GM21576 (cell line): ENCODE results near the gene RAD21L1.
"Not testable (repeated sequence)": the region's sequence is repeated elsewhere in the genome, so short reads cannot be mapped to it uniquely, and the experiment has no call there.

Source experiments
- ATAC-seq: cut with Tn5 transposase; IDR thresholded peaks from one replicate; pipeline ENCODE4 v1.9.1; 2021; ENCODE audit warnings: mild to moderate bottlenecking, moderate library complexity; ENCODE audit not compliant: unreplicated experiment

The RAD21L1 gene

GRCh38 chr20:1224205-1224890 lies 1.5 kb upstream of the RAD21L1 start:
- no peak for ATAC-seq

- peak; percentile 17 for ATAC-seq
These were observed 521 bp upstream of the RAD21L1 start for GRCh38 chr20:1225263-1225782.

- no peak for ATAC-seq
These were observed 3.7 kb downstream of the RAD21L1 start for GRCh38 chr20:1229541-1229940.

- ATAC-seq = no peak
These were observed 6.7 kb downstream of the RAD21L1 start for GRCh38 chr20:1232286-1233111.

GRCh38 chr20:1240549-1240948 lies 14.7 kb downstream of the RAD21L1 start:
- ATAC-seq = no peak

GRCh38 chr20:1241456-1241855 lies 15.6 kb downstream of the RAD21L1 start:
- no peak for ATAC-seq

GRCh38 chr20:1242099-1242498 lies 16.3 kb downstream of the RAD21L1 start:
- ATAC-seq = no peak

GRCh38 chr20:1242530-1242929 lies 16.7 kb downstream of the RAD21L1 start:
- ATAC-seq = no peak

- no peak for ATAC-seq
These were observed 19.7 kb downstream of the RAD21L1 start for GRCh38 chr20:1245578-1245977.

GRCh38 chr20:1247689-1248088 lies 21.8 kb downstream of the RAD21L1 start:
- ATAC-seq = no peak

GRCh38 chr20:1250282-1250681 lies 24.4 kb downstream of the RAD21L1 start:
- ATAC-seq = not testable (repeated sequence)

- ATAC-seq = no peak
These were observed 26.6 kb downstream of the RAD21L1 start for GRCh38 chr20:1252416-1252815.

GRCh38 chr20:1254254-1254653 lies 28.4 kb downstream of the RAD21L1 start:
- no peak for ATAC-seq

- ATAC-seq = no peak
These were observed 29.8 kb downstream of the RAD21L1 start for GRCh38 chr20:1255675-1256074.

GRCh38 chr20:1263853-1264252 lies 38.0 kb downstream of the RAD21L1 start:
- no peak for ATAC-seq

GRCh38 chr20:1264727-1265126 lies 38.9 kb downstream of the RAD21L1 start:
- no peak for ATAC-seq

GRCh38 chr20:1265226-1265915 lies 39.5 kb downstream of the RAD21L1 start:
- no peak for ATAC-seq

- no peak for ATAC-seq
These were observed 40.0 kb downstream of the RAD21L1 start for GRCh38 chr20:1265916-1266166.

- no peak for ATAC-seq
These were observed 40.5 kb downstream of the RAD21L1 start, which contains the start of gene SNPH for GRCh38 chr20:1266167-1266973. Gene SNPH (plus strand): TSS chr20:1266294. CDS start chr20:1296240, 29,946 bp downstream.

GRCh38 chr20:1267161-1267560 lies 41.3 kb downstream of the RAD21L1 start:
- ATAC-seq = no peak
